Activated CD8-positive, alpha-beta memory T cell treated with anti-CD3 and anti-CD28 coated beads, Interleukin-2, amount 50 U/mL, for 1 hour (primary cell): Measurements from ENCODE around the gene PTDSS2.
A peak's percentile ranks its signal among the peaks of the same experiment; 100 is the strongest.
"Not testable (repeated sequence)": the region's sequence is repeated elsewhere in the genome, so short reads cannot be mapped to it uniquely, and the experiment has no call there.

Source experiments
- DNase-seq: peaks from one replicate; pipeline ENCODE4 v3.0.0-alpha.2; 2020; ENCODE audit errors: extremely low read depth

Gene PTDSS2

DNA sequence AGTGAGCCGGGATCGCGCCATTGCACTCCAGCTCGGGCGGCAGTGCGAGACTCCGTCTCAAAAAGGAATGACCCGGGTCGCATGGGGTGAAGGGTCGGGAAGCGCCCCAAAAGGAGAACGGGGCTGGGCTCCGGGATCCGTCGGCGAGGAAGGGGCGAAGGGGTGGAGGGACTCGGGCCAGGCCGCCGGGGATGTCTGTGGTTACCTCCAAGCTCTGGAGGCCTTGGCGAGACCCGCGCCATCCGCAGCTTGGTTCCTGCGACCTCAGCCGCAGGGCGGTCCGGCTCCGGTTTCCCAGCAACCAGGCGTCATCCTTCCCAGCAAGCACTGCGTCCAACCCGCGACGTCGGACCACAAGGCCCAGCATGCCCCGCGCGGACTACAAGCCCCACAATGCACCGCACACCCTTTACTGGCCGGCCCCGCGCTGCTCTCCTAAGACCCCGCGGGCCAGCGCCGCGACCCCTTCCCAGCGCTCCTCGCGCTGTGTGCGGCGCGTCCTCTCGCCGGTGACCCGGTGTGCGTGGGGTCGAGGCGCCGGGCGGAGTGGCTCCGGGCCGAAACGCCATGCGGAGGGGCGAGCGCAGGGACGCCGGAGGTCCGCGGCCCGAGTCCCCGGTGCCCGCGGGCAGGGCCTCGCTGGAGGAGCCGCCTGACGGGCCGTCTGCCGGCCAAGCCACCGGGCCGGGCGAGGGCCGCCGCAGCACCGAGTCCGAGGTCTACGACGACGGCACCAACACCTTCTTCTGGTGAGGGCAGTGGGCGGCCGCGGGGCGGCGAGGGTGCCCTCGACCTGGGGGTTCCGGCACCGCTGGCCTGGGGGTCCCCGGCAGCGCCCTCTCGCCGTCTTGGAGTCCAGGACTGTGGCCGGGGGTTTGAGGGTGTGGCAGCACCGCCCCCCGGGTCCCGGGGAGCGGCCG is at the start of gene PTDSS2:
PTDSS2 (plus strand) TSS at position 391 of the 920 bp plus-strand sequence; CDS start at position 568, 177 bp downstream.
- DNase-seq, result peak; percentile 85

DNA sequence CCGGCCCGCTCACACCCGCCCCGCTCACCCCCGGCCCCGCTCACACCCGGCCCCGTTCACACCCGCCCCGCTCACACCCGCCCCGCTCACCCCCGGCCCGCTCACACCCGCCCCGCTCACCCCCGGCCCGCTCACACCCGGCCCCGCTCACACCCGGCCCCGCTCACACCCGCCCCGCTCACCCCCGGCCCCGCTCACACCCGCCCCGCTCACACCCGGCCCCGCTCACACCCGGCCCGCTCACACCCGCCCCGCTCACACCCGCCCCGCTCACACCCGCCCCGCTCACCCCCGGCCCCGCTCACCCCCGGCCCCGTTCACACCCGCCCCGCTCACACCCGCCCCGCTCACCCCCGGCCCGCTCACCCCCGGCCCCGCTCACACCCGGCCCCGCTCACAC is 48.9 kb upstream of the PTDSS2 start:
- not testable (repeated sequence) for DNase-seq

DNA sequence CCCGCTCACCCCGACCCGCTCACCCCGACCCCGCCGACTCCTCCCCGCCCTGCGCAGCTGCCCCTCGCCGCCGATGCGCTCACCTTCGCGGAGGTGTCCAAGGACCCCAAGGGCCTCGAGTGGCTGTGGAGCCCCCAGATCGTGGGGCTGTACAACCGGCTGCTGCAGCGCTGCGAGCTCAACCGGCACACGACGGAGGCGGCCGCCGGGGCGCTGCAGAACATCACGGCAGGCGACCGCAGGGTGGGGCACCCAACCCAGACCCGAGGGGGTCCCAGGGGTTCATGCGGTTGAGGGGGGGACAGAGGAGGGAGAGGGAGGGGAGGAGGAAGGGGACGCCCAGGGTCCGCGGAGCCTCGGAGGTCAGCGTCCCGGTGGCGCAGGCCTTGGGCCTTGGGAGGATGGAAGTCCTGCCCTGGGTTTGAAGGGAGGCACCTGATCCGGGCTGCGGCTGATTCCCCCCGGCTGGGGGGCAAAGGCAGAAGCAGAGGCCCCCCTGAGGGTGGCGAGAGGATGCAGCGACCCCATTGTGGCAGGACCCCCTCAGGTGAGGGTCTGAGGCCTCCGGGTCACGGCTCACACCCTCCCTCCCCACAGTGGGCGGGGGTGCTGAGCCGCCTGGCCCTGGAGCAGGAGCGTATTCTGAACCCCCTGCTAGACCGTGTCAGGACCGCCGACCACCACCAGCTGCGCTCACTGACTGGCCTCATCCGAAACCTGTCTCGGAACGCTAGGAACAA is 46.9 kb upstream of the PTDSS2 start:
- no peak for DNase-seq

- no peak for DNase-seq
Measured at GRCh38 chr11:403761-404431, 46.2 kb upstream of the PTDSS2 start.

DNA sequence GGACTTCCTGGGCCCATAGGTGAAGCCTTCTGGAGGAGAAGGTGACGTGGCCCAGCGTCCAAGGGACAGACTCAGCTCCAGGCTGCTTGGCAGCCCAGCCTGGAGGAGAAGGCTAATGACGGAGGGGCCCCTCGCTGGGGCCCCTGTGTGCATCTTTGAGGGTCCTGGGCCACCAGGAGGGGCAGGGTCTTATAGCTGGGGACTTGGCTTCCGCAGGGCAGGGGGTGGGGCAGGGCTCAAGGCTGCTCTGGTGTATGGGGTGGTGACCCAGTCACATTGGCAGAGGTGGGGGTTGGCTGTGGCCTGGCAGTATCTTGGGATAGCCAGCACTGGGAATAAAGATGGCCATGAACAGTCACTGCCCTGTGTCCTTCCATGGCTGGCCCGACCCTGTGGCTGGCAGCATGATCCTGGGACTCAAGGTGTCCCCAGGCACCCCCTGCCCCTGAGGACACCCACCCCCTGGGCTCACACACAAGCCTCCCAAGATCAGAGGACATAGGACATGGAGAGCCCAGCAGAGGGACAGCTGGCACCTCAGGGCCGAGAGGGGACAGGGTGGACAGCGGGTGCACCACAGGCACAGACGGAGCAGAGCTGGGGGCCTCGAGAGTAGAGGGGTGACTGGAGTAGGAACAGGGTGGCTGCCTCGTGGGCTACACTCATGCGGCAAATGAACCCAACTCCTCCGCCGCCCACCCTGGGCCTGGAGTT is 45.4 kb upstream of the PTDSS2 start:
- no peak for DNase-seq

DNA sequence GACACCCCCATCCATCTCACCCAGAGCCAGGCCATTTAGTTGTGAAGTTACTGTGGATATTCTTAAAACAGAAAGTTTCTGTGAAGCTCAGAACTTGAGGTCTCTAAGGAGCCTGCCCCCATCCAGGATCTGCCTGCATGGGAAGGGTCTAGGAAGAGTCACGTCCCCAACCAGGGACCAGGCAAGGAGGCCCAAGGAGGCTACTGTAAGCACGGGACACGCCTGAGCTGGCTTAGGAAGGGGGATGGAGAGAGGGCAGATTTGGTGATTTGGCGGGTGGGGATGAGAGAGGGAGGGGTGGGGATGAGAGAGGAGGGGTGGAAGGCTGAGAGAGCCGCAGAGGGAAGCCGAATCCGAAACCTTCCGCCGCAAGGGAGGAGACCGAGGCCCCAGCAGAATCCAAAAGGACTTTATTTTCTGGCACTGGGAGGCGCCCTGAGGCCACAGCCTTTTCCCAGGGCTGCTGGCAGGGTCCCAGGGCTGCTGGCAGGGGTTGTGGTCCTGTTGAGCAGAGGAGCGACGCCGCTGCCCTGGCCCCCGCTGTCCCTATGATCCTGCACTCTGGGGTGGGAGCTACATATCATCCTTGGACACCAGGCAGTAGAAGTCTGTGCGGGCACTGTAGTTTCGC is 44.6 kb upstream of the PTDSS2 start:
- DNase-seq, result no peak

- DNase-seq, result no peak
Measured at GRCh38 chr11:405954-406795, 43.9 kb upstream of the PTDSS2 start.

GRCh38 chr11:406796-407650 is 43.1 kb upstream of the PTDSS2 start:
- peak; percentile 88 for DNase-seq

DNA sequence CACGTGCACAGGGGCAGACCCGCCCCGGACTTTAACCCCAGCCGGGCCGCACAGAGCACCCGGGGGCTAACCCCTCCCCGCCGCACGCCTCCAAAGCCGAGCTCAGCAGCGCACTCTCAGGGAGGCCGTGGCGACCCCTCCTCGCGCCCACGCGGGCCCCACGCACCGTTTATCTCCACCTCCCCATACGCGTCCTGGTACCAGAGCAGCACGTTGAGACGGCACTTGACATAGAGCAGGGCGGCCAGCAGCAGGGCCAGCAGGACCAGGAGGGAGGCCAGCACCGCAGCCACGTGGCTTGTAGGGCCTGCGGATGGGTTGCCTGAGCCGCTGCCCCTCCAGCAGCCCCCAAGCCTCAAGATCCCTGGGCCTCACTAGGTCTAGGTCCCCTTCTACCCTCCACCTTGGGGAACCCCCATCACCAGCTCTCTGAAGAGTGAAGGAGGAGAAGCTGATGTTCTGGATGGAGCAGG is 42.4 kb upstream of the PTDSS2 start:
- DNase-seq, result no peak

- no peak for DNase-seq
Measured at GRCh38 chr11:408154-409007, 41.7 kb upstream of the PTDSS2 start.

DNA sequence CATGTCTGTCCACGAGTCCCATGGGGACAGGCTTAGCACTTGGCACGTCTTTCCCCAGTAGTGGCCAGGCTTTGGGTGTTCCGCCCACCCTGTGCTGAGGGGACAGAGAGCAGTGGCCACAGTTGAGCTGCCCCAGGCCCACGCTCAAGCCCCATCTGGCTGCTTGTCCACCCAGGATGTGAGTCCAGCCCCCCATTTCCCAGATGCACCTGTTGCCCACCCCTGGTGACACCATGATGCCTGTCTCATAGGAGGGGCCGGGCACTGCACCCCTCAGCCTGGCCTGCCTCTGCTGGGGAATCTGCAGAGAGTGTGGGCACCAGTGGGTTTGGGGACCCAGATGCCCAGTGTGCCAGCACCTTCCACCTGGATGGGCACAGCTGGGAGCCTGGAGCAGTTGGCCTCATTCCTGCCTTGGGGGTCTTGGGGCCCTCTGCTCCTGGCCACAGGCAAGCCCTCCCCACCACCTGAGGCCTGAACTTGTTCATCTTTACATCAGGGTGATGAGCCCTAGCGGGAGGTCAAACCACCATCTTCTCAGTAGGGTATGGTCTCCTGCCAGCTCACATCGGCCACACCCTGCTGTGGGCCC is 41.0 kb upstream of the PTDSS2 start:
- no peak for DNase-seq

DNA sequence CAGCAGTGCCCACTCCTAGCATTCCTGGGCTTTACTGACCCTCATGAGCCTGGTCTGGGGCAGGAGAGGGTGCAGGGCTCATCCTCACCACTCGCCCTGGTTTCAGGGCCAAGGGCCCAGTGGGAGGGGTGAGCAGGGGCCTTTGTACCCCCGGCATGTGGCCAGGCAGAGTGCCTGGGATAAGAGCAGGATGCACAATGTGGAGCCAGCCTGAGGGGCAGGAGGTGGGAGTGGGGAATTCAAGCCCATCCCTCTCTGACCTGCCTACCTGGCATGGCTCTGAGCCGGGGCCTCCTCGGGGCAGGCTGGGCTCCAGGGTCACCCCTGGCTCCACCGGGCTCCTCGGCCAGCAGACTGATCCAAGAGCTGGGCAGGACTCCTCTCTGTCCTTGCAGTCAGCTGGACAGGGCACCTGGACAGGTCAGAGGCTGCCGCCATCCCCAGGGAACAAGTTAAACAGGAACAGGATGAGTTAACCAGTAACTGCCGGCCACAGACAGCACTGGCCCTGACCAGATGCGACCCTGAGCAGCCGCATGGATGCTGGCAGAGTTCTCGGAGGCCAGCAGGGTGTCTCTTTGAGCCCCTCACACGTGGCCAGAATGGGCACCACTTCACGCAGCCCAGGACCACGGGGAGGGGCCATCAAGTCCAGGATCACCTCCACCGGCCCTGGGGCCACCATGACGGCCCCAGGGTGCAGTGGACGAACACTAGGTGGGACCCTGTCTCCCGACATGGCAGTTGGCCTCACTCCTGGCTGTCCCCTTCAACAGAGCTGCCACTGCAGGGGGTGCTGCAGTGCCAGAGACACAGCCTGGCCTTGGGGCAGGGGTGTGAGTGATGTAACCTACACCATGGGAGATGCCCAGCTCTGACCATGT is 40.2 kb upstream of the PTDSS2 start:
- DNase-seq, result no peak

- not testable (repeated sequence) for DNase-seq
Measured at GRCh38 chr11:410711-411110, 39.4 kb upstream of the PTDSS2 start.

- not testable (repeated sequence) for DNase-seq
Measured at GRCh38 chr11:411520-411919, 38.6 kb upstream of the PTDSS2 start.

- no peak for DNase-seq
Measured at GRCh38 chr11:412641-413119, 37.4 kb upstream of the PTDSS2 start.
